Stimulated activated CD8-positive, alpha-beta memory T cell treated with anti-CD3 and anti-CD28 coated beads, Interleukin-2, amount 100 ng/mL, for 1 hour (primary cell): ENCODE results near the gene RBM48.
"Not testable (repeated sequence)": the region's sequence is repeated elsewhere in the genome, so short reads cannot be mapped to it uniquely, and the experiment has no call there.

ENCODE experiments used
- DNase-seq, 2 donors: peaks; one replicate each; pipeline ENCODE4 v3.0.0-alpha.2; 2020; ENCODE audit warnings: low read depth in 2 of 2

Gene RBM48

GRCh38 chr7:92545116-92545515 is 16.5 kb downstream of the RBM48 start:
- DNase-seq = not testable (repeated sequence)

- no peak for DNase-seq
Observed at GRCh38 chr7:92546856-92547497, 18.4 kb downstream of the RBM48 start.

GRCh38 chr7:92547579-92547978 is 19.0 kb downstream of the RBM48 start:
- no peak for DNase-seq

DNA sequence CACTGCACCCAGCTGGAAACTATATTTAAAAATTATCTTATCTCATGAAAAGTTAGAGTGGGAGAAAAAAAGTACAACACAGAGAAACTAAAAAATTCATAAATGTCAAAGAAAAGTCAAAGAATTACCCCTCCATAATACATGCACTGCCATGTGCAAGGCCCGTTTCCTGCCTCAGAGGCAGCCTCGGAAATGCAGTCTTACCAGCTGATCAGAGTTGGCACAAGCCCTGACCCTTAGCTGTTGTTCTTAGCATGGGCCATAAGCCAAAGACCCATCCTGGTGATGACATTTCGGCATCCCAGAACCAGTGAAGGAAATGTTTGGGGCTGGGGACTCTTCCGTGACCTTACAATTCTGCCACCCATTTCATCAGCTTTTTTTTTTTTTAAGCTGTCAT is 21.6 kb downstream of the RBM48 start:
- no peak for DNase-seq

DNA sequence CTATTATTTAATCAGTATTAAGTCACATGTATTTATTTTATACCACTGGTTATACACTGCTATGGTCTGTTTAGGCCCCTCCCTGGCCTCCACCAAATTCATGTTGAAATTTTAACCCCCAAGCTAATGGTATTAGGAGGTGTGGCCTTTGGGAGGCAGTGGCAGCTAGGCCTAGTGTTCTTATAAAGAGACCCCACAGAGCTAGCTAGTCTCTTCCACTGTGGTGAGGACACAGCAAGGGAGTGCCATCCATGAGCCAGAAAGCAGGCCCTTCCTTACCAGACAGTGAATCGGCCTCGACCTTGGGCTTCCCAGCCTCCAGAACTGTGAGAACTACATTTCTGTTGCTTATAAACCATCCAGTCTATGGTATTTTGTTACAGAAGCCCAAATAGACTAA is 28.7 kb downstream of the RBM48 start:
- no peak for DNase-seq

GRCh38 chr7:92557808-92558362 is 29.3 kb downstream of the RBM48 start:
- DNase-seq = no peak

- no peak for DNase-seq
Observed at GRCh38 chr7:92560602-92561001, 32.0 kb downstream of the RBM48 start.

- no peak for DNase-seq
Observed at GRCh38 chr7:92563345-92563744, 34.8 kb downstream of the RBM48 start.

DNA sequence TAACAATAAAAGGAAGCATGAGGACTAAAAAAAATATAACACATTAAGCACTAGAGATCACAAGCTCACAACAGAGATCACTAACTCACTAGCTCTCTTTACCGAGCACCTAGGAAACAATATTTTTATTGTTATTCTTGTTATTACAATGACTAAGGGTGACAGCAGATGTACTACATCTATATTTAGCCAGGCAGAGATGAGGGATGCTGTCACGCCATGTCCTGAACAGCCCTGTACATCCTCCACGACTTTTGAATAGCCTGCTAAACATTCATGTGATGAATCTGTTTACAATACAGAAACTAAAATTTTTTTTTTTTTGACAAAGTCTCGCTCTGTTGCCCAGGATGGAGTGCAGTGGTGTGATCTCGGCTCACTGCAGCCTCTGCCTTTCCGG is 38.9 kb downstream of the RBM48 start:
- DNase-seq = no peak

DNA sequence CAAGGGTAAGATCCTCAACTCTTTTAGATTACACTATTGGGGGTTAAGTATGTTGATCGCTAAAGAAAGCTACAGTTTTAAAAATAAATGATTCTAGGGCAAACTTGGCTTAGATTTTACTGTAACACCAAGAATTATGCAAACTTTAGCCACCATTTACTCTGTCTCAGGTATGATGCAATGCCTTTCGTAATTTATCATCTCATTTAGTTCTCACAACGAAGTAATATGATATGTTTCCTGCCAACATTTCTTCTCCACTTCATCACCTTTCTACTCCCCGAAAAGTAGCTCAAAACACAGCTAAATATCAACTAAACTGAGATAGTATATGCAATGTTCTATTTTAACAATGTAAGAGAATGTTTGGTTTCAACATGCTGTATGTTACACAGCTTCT is 40.5 kb downstream of the RBM48 start:
- DNase-seq = no peak

- no peak for DNase-seq
Observed at GRCh38 chr7:92576296-92576695, 47.7 kb downstream of the RBM48 start.

GRCh38 chr7:92582948-92583347 is 54.4 kb downstream of the RBM48 start:
- no peak for DNase-seq

DNA sequence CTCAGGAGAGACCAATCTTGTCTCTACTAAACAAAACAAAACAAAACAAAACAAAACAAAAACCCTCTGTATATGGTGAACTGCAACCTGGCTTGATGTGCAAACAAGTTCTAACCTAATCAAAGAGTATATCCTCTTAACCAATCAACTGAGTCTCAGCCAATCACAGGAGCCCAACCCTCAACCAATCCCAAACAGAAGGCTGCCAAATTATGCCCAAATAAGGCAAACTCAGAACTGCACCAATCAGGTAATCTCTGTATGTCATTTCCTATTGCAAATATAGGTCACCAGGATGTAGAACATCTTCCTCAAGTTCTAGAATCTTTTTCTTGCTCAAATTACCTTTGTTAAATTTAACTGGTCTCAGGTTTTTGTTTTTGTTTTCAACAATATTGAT is 56.4 kb downstream of the RBM48 start:
- no peak for DNase-seq

DNA sequence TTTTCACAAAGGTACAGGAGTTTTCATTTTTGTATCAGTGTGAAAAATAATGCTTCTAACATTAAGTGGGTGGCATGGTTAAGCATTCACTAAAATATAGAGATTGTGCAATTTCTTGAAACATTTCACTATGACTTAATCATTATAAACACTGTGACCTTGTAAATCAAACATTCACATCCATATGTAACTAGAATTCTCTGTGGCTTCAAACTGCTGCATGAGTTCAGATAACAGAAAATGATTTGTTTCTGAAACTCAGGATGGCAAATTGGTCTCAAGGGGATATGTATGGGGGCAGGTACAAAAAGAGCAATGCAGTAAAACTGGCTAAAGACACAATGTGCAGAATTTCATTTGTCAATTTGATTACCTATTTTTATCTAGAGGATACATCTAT is 57.8 kb downstream of the RBM48 start:
- no peak for DNase-seq

DNA sequence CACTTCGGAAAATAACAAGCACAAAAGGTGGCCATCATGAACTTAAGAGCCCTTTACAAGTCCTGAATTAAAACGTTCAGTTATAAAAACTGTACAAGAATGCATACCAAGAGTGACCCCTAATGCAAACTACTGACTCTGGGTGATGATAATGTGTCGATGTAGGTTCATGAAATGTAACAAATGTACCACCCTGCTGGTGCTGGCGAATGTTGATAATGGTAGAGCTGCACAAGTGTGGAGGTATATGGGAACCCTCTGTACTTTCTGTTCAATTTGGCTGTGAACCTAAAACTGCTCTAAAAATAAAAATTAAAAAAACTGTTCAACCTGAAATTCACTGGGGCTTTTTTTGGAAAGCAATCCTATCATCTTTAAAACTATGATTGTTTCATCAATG is 58.2 kb downstream of the RBM48 start:
- DNase-seq = no peak
